KMS-11 (cell line): Measurements from ENCODE around the gene SULT4A1.

Experiments
- H2AFZ ChIP-seq: fragments of 200-600 bp; sonication (generic); 2 replicates; pipeline ENCODE4 v1.6.1; 2016; ENCODE audit warnings: antibody characterized with exemption, mixed run types, low read depth
- H3K27ac ChIP-seq: fragments of 200-600 bp; sonication (generic); 2 replicates; pipeline ENCODE4 v1.6.1; 2016; ENCODE audit warnings: mild to moderate bottlenecking, mixed run types
- H3K27me3 ChIP-seq: fragments of 200-600 bp; sonication (generic); 2 replicates; pipeline ENCODE4 v1.6.1; 2017; ENCODE audit warnings: mild to moderate bottlenecking, low read depth, mixed run types, moderate library complexity; ENCODE audit not compliant: insufficient read depth
- H3K36me3 ChIP-seq: fragments of 200-600 bp; sonication (generic); 2 replicates; pipeline ENCODE4 v1.6.1; 2017; ENCODE audit warnings: mild to moderate bottlenecking, mixed run types; ENCODE audit not compliant: insufficient read depth
- H3K4me1 ChIP-seq: fragments of 200-600 bp; sonication (generic); 2 replicates; pipeline ENCODE4 v1.6.1; 2016; ENCODE audit warnings: mild to moderate bottlenecking, low read depth, mixed run types; ENCODE audit not compliant: poor library complexity, severe bottlenecking
- H3K4me2 ChIP-seq: fragments of 200-600 bp; sonication (generic); 2 replicates; pipeline ENCODE4 v1.7.0; 2016; ENCODE audit warnings: mild to moderate bottlenecking, mixed run types
- H3K4me3 ChIP-seq: fragments of 200-600 bp; sonication (generic); IDR thresholded peaks from 2 replicates; pipeline ENCODE4 v1.6.1; 2017; ENCODE audit warnings: low read depth, low read length, mixed read lengths; ENCODE audit not compliant: insufficient read depth
- H3K79me2 ChIP-seq: fragments of 200-600 bp; sonication (generic); 2 replicates; pipeline ENCODE4 v1.6.1; 2016; ENCODE audit warnings: low read depth, mixed run types; ENCODE audit not compliant: insufficient read depth
- H3K9ac ChIP-seq: fragments of 200-600 bp; sonication (generic); 2 replicates; pipeline ENCODE4 v1.6.1; 2016; ENCODE audit warnings: mild to moderate bottlenecking, mixed run types
- H4K20me1 ChIP-seq: fragments of 200-600 bp; sonication (generic); 2 replicates; pipeline ENCODE4 v1.6.1; 2016; ENCODE audit warnings: mild to moderate bottlenecking, mixed run types; ENCODE audit not compliant: insufficient read depth
- TF ChIP-seq, protein P1 (sequence below): fragments of 200-600 bp; sonication (generic); conservative IDR thresholded peaks from 2 replicates; pipeline ENCODE4 v1.6.1; 2017; ENCODE audit warnings: low read depth, mild to moderate bottlenecking, antibody characterized with exemption, low read length, moderate library complexity, mixed read lengths

SULT4A1 gene

DNA sequence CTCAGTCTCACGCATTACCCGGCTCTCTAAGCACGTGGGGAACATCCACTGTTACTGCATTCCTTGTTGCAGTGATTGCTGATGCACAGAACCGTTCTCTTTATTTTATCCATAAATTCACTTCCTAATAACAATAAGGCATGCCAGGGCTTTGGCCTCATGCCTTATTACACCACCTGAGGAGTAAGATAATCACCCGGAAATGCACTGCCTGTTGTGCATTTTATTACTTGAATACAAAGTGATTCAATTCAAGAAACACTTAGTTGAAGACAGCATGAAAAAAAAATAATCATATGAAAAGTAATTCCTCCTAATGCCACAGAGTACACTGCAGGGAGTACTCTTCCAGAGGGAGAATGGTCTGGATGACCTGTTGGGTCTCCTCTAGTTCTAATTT, 69.4 kb downstream of the SULT4A1 start:
- TF ChIP-seq, protein P1, sequence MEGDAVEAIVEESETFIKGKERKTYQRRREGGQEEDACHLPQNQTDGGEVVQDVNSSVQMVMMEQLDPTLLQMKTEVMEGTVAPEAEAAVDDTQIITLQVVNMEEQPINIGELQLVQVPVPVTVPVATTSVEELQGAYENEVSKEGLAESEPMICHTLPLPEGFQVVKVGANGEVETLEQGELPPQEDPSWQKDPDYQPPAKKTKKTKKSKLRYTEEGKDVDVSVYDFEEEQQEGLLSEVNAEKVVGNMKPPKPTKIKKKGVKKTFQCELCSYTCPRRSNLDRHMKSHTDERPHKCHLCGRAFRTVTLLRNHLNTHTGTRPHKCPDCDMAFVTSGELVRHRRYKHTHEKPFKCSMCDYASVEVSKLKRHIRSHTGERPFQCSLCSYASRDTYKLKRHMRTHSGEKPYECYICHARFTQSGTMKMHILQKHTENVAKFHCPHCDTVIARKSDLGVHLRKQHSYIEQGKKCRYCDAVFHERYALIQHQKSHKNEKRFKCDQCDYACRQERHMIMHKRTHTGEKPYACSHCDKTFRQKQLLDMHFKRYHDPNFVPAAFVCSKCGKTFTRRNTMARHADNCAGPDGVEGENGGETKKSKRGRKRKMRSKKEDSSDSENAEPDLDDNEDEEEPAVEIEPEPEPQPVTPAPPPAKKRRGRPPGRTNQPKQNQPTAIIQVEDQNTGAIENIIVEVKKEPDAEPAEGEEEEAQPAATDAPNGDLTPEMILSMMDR, result no peak
- Histone ChIP-seq H3K36me3 (no peaks in the 10 kb centered on the region), H3K4me2 (no peak overlapping the region), H3K27ac (no peak overlapping the region), H3K4me3 (no peak overlapping the region), H3K4me1 (no peaks in the 10 kb centered on the region), H2AFZ (no peak overlapping the region), H3K79me2 (no peaks in the 10 kb centered on the region), H4K20me1 (no peaks in the 10 kb centered on the region), H3K27me3 (0 out of 2 replicates have a peak, but pooled peaks cover 5% of the 10 kb centered on the region), H3K9ac (no peak overlapping the region)

DNA sequence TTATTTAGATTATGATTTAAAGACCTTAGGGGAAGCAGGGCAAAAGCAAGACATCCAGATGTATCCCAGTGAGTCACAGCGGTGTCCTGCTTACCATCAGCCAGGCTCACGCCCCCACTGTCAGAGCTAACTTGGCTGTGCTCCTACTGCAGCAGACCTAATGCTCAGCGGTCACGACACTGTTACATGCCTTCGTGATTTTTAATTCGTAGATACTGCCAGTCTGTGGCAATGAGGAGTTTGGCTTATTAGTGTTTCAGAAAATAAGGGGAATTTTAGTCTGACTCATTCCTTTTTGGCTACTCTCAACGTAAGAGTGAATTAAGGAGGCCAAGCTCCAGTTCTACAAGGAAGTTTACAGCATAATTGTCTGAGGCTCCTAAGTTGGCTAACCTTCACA, 72.9 kb downstream of the SULT4A1 start:
- H3K36me3 ChIP-seq, result no peaks in the 10 kb centered on the region
- H3K4me1 ChIP-seq, result no peaks in the 10 kb centered on the region
- no peak overlapping the region for H3K9ac ChIP-seq
- H4K20me1 ChIP-seq, result no peaks in the 10 kb centered on the region
- 0 out of 2 replicates have a peak, but pooled peaks cover 5% of the 10 kb centered on the region for H3K27me3 ChIP-seq
- no peak overlapping the region for H3K4me2 ChIP-seq
- no peak overlapping the region for H3K4me3 ChIP-seq
- H2AFZ ChIP-seq, result no peak overlapping the region
- H3K27ac ChIP-seq, result no peak overlapping the region
- H3K79me2 ChIP-seq, result no peaks in the 10 kb centered on the region
- TF ChIP-seq, protein P1, result no peak

DNA sequence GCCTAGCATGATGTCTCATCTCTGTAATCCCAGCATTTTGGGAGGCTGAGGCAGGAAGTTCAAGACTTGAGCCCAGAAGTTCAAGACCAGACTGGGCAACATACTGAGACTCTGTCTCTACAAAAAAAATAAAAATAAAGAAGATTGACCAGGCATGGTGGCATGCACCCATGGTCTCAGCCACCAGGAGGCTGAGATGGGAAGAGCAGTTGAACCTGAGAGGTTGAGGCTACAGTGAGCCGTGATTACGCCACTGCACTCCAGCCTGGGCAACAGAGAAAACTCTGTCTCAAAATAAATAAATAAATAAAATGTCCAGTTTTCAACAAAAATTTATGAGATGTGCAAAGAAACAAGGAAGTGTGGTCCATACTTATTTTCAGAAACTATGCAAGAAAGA, 78.5 kb downstream of the SULT4A1 start:
- Histone ChIP-seq H3K4me3 (no peak overlapping the region), H2AFZ (no peak overlapping the region), H3K79me2 (no peaks in the 10 kb centered on the region), H3K4me2 (no peak overlapping the region), H3K4me1 (no peaks in the 10 kb centered on the region), H3K9ac (no peak overlapping the region), H3K27me3 (no peaks in the 10 kb centered on the region), H3K36me3 (no peaks in the 10 kb centered on the region), H4K20me1 (no peaks in the 10 kb centered on the region), H3K27ac (no peak overlapping the region)
- TF ChIP-seq, protein P1, result no peak

DNA sequence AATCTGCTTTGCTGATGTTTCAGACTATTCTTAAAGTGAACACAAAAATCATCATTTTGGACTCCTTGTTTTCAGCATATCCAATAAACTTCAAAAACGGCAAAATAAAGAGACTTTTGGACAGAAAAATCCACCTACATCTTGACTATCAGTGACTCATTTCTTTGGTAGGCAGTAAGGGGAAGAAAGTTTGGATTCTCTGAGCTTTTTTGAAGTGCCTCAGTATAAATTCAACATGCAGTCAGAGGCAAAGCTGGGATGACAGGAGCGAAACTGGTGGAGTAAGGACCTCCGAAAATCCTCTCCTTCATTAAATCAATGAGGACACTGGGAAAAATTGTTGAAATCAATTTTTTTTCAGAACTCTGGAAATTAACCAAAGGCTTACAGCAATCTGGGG, 79.9 kb downstream of the SULT4A1 start:
- Histone ChIP-seq H3K4me2 (no peak overlapping the region), H3K36me3 (no peaks in the 10 kb centered on the region), H3K27ac (no peak overlapping the region), H4K20me1 (no peaks in the 10 kb centered on the region), H3K4me3 (no peak overlapping the region), H2AFZ (no peak overlapping the region), H3K79me2 (no peaks in the 10 kb centered on the region), H3K4me1 (no peaks in the 10 kb centered on the region), H3K9ac (no peak overlapping the region), H3K27me3 (no peaks in the 10 kb centered on the region)
- TF ChIP-seq, protein P1, result no peak
